NCI-H748 (cell line): Measurements from ENCODE around the gene SIPA1.

Experiments
- DNase-seq: peaks from one replicate; lab custom pipeline; 2025; ENCODE audit not compliant: unreplicated experiment; lab: John Stamatoyannopoulos, UW

The SIPA1 gene

GRCh38 chr11:65607614-65608426, 30.1 kb upstream of the SIPA1 start:
- DNase-seq: no peak

- no peak for DNase-seq
Measured at GRCh38 chr11:65609229-65609628, 28.7 kb upstream of the SIPA1 start.

GRCh38 chr11:65609665-65610064, 28.2 kb upstream of the SIPA1 start:
- DNase-seq: no peak

- no peak for DNase-seq
Measured at GRCh38 chr11:65610404-65610803, 27.5 kb upstream of the SIPA1 start.

GRCh38 chr11:65611028-65611757, 26.7 kb upstream of the SIPA1 start:
- DNase-seq: no peak

GRCh38 chr11:65611758-65612603, 25.9 kb upstream of the SIPA1 start:
- no peak for DNase-seq

- no peak for DNase-seq
Measured at GRCh38 chr11:65612691-65613090, 25.2 kb upstream of the SIPA1 start.

- no peak for DNase-seq
Measured at GRCh38 chr11:65613091-65613928, 24.6 kb upstream of the SIPA1 start.

- peak; percentile 100 for DNase-seq
Measured at GRCh38 chr11:65615229-65615949, 22.5 kb upstream of the SIPA1 start, which contains the start of gene PCNX3. PCNX3 (plus strand) TSS chr11:65615776; CDS start chr11:65616312, 536 bp downstream.

GRCh38 chr11:65615950-65616574, 21.8 kb upstream of the SIPA1 start:
- peak; percentile 54 for DNase-seq

- DNase-seq: no peak
Measured at GRCh38 chr11:65616575-65617001, 21.3 kb upstream of the SIPA1 start.

GRCh38 chr11:65617136-65617850, 20.6 kb upstream of the SIPA1 start:
- no peak for DNase-seq

GRCh38 chr11:65617990-65618751, 19.7 kb upstream of the SIPA1 start:
- DNase-seq: no peak

GRCh38 chr11:65618763-65619162, 19.1 kb upstream of the SIPA1 start:
- DNase-seq: no peak

GRCh38 chr11:65619281-65619928, 18.5 kb upstream of the SIPA1 start:
- DNase-seq: no peak

- no peak for DNase-seq
Measured at GRCh38 chr11:65620666-65621065, 17.2 kb upstream of the SIPA1 start.

- no peak for DNase-seq
Measured at GRCh38 chr11:65621460-65621859, 16.4 kb upstream of the SIPA1 start.
